ENCODE results near the gene PDGFD.

GRCh38 chr11:104118105-104118744 lies 45.7 kb downstream of the PDGFD start:
- TF ChIP-seq CTCF (IDR thresholded peaks at IDR 0.05) (no peak), EZH2 (IDR thresholded peaks at IDR 0.05; ENCODE audit: borderline replicate concordance, insufficient read depth, low read depth, low read length, poor library complexity, severe bottlenecking) (no peak)

Data from B cell (primary cell).